ENCODE data around the gene C9orf43.
"Not testable (repeated sequence)": the region's sequence is repeated elsewhere in the genome, so short reads cannot be mapped to it uniquely, and the experiment has no call there.

Gene C9orf43

GRCh38 chr9:113373676-113374392 is 36.7 kb upstream of the C9orf43 start:
- Histone ChIP-seq H3K4me3 (ENCODE audit: low read depth in 1 of 2, low read length in 2 of 2) (no peak overlapping the region), H3K36me3 (ENCODE audit: insufficient read depth, low read length) (peaks cover 18% of the 10 kb centered on the region), H3K27ac (ENCODE audit: low read length) (no peak overlapping the region), H3K4me2 (ENCODE audit: insufficient read depth, low read length) (no peak overlapping the region), H3K4me1 (ENCODE audit: insufficient read depth, low read length) (peaks cover 19% of the 10 kb centered on the region), H3K9me3 (ENCODE audit: insufficient read depth, low read length, severe bottlenecking) (no peaks in the 10 kb centered on the region), H4K20me1 (ENCODE audit: insufficient read depth, low read length) (no peaks in the 10 kb centered on the region), H3K79me2 (ENCODE audit: insufficient read depth, low read length) (peaks cover 4% of the 10 kb centered on the region; the same call in 1 of the 2 replicates), H3K9ac (ENCODE audit: low read depth, low read length) (no peak overlapping the region), H3K27me3 (ENCODE audit: insufficient read depth, low read length, poor library complexity) (no peaks in the 10 kb centered on the region), H2AFZ (ENCODE audit: low read depth, low read length) (no peak overlapping the region)
- DNase-seq (no peak), ATAC-seq (ENCODE audit: insufficient read depth, low read depth) (no peak)
- TF ChIP-seq CTCF (IDR thresholded peaks at IDR 0.05; ENCODE audit: borderline replicate concordance, extremely low read depth, low read length, poor library complexity, severe bottlenecking) (no peak), EZH2 (IDR thresholded peaks at IDR 0.05; ENCODE audit: borderline replicate concordance, low read depth, low read length, severe bottlenecking) (no peak)

GRCh38 chr9:113375057-113376023 is 35.2 kb upstream of the C9orf43 start:
- Histone ChIP-seq H3K9ac (ENCODE audit: low read depth, low read length) (0 out of 2 replicates have a peak overlapping the region, but pooled peaks have one; percentile 0), H3K4me2 (ENCODE audit: insufficient read depth, low read length) (peak overlapping the region; percentile 90; the same call in 1 of the 2 replicates), H4K20me1 (ENCODE audit: insufficient read depth, low read length) (no peaks in the 10 kb centered on the region), H3K79me2 (ENCODE audit: insufficient read depth, low read length) (peaks cover 4% of the 10 kb centered on the region; the same call in 1 of the 2 replicates), H3K4me1 (ENCODE audit: insufficient read depth, low read length) (peaks cover 19% of the 10 kb centered on the region), H3K27me3 (ENCODE audit: insufficient read depth, low read length, poor library complexity) (no peaks in the 10 kb centered on the region), H2AFZ (ENCODE audit: low read depth, low read length) (no peak overlapping the region), H3K36me3 (ENCODE audit: insufficient read depth, low read length) (peaks cover 18% of the 10 kb centered on the region), H3K4me3 (ENCODE audit: low read depth in 1 of 2, low read length in 2 of 2) (peak overlapping the region in 1 of 2 experiments; percentile 39; a peak in 2 of 4 replicates), H3K9me3 (ENCODE audit: insufficient read depth, low read length, severe bottlenecking) (no peaks in the 10 kb centered on the region), H3K27ac (ENCODE audit: low read length) (no peak overlapping the region)
- ATAC-seq (ENCODE audit: insufficient read depth, low read depth), result no peak
- TF ChIP-seq CTCF (IDR thresholded peaks at IDR 0.05; ENCODE audit: borderline replicate concordance, extremely low read depth, low read length, poor library complexity, severe bottlenecking) (no peak), EZH2 (IDR thresholded peaks at IDR 0.05; ENCODE audit: borderline replicate concordance, low read depth, low read length, severe bottlenecking) (no peak)
- no peak for DNase-seq

- Histone ChIP-seq H3K36me3 (ENCODE audit: insufficient read depth, low read length) (peaks cover 18% of the 10 kb centered on the region), H3K27ac (ENCODE audit: low read length) (peak within 1 kb of the TSS; percentile 66), H3K79me2 (ENCODE audit: insufficient read depth, low read length) (peaks cover 4% of the 10 kb centered on the region; the same call in 1 of the 2 replicates), H3K9ac (ENCODE audit: low read depth, low read length) (peak within 1 kb of the TSS; percentile 67), H4K20me1 (ENCODE audit: insufficient read depth, low read length) (no peaks in the 10 kb centered on the region), H3K9me3 (ENCODE audit: insufficient read depth, low read length, severe bottlenecking) (no peaks in the 10 kb centered on the region), H2AFZ (ENCODE audit: low read depth, low read length) (peak within 1 kb of the TSS; percentile 93), H3K27me3 (ENCODE audit: insufficient read depth, low read length, poor library complexity) (no peaks in the 10 kb centered on the region), H3K4me3 (ENCODE audit: low read depth in 1 of 2, low read length in 2 of 2) (peak within 1 kb of the TSS; percentile 81 to 91; a peak in 3 of 4 replicates), H3K4me1 (ENCODE audit: insufficient read depth, low read length) (peaks cover 19% of the 10 kb centered on the region), H3K4me2 (ENCODE audit: insufficient read depth, low read length) (peak within 1 kb of the TSS; percentile 90)
- ATAC-seq (ENCODE audit: insufficient read depth, low read depth) (peak; percentile 91), DNase-seq (peak; percentile 76)
- TF ChIP-seq EZH2 (IDR thresholded peaks at IDR 0.05; ENCODE audit: borderline replicate concordance, low read depth, low read length, severe bottlenecking), result no peak
- TF ChIP-seq CTCF (IDR thresholded peaks at IDR 0.05; ENCODE audit: borderline replicate concordance, extremely low read depth, low read length, poor library complexity, severe bottlenecking), result no peak
Observed at GRCh38 chr9:113376634-113377567, 33.6 kb upstream of the C9orf43 start, which contains the start of gene HDHD3. Gene HDHD3 (minus strand): TSS chr9:113376986. CDS start chr9:113374354, 2,632 bp downstream.

- DNase-seq; H3K9me3 ChIP-seq (ENCODE audit: insufficient read depth, low read length, severe bottlenecking); H3K79me2 ChIP-seq (ENCODE audit: insufficient read depth, low read length); H3K9ac ChIP-seq (ENCODE audit: low read depth, low read length); ATAC-seq (ENCODE audit: insufficient read depth, low read depth); H2AFZ ChIP-seq (ENCODE audit: low read depth, low read length); H3K4me2 ChIP-seq (ENCODE audit: insufficient read depth, low read length); H3K27ac ChIP-seq (ENCODE audit: low read length); H3K4me3 ChIP-seq (ENCODE audit: low read depth in 1 of 2, low read length in 2 of 2); H4K20me1 ChIP-seq (ENCODE audit: insufficient read depth, low read length); H3K36me3 ChIP-seq (ENCODE audit: insufficient read depth, low read length); H3K27me3 ChIP-seq (ENCODE audit: insufficient read depth, low read length, poor library complexity): not testable (repeated sequence)
- H3K4me1 ChIP-seq (ENCODE audit: insufficient read depth, low read length), result peaks cover 19% of the 10 kb centered on the region
Observed at GRCh38 chr9:113379094-113379828, 31.3 kb upstream of the C9orf43 start.

All from DND-41 (cell line).